ENCODE measurements around the gene PCBP3.

- TF ChIP-seq CTCF (IDR thresholded peaks at IDR 0.05 in 4 of 5, conservative IDR thresholded peaks at IDR 0.05 in 1 of 5) = no peak
- no peak for TF ChIP-seq POLR2A (IDR thresholded peaks at IDR 0.05)
Measured at GRCh38 chr21:45838634-45839033, 195.1 kb downstream of the PCBP3 start.

Data from gastrocnemius medialis (tissue), 4 donors.